Inflammatory macrophage (primary cell): ENCODE results near the gene EGFL6.
"Not testable (repeated sequence)": the region's sequence is repeated elsewhere in the genome, so short reads cannot be mapped to it uniquely, and the experiment has no call there.

ENCODE experiments used
- DNase-seq, 2 donors: peaks; one replicate each; pipeline ENCODE4 v3.0.0-alpha.2; 2020 to 2022

Gene EGFL6

DNA sequence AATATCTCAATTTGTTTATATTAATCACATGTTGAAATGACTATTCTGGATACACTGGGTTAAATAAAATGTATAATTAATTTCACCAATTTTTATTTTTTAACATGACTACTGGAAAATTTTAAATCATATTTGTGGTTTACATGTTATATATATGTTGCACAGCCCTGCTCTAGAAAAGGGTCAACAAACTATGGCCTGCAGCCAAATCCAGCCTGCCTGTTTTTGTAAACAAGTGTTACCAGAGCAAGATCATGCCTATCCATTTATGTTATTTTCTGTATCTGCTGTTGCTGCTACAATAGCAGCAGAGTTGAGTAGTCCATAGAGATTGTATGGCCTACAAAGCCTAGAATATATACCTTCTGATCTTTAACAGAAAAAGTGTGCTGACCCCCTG is 84.7 kb downstream of the EGFL6 start:
- DNase-seq = no peak

- DNase-seq = no peak
Observed at GRCh38 chrX:13655674-13656073, 86.3 kb downstream of the EGFL6 start.

GRCh38 chrX:13658602-13659001 is 89.2 kb downstream of the EGFL6 start:
- DNase-seq = peak; percentile 49 to 59

GRCh38 chrX:13659063-13659462 is 89.7 kb downstream of the EGFL6 start:
- DNase-seq = peak; percentile 37 to 53

- DNase-seq = no peak
Observed at GRCh38 chrX:13661735-13662288, 92.4 kb downstream of the EGFL6 start.

DNA sequence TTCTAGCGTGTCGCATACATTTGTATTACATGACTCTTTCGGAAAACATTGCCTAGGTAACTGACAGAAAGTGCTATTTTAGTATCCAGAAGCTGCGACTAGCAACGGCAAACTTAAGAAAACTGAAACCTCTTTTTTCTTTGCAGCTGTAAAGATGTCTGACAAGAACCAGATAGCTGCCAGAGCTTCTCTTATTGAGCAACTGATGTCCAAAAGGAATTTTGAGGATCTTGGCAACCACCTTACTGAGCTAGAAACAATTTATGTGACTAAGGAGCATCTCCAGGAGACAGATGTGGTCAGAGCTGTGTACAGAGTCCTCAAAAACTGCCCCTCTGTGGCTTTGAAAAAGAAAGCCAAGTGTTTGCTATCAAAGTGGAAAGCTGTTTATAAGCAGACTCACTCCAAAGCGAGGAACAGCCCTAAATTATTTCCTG is 93.0 kb downstream of the EGFL6 start:
- no peak for DNase-seq

- DNase-seq = no peak
Observed at GRCh38 chrX:13664020-13664419, 94.6 kb downstream of the EGFL6 start.

DNA sequence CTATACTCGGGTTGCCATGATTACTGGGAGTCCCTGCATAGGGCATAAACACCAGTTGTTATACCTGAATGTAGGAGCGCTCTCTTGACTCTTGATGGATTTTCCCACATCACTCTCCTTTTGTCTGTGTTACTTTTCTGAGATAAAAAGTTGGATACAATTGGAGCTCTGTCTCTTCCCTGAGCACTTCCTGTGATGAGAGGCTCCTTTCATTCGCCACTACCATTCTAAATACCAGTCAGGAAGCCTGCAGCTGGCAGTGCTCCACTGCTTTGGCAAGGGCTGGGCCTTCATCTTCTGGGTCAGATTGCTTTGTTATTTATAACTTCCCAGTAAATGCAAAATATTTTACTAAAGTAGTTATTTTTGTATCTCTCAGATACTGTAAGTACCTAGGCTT is 97.4 kb downstream of the EGFL6 start:
- DNase-seq = no peak

- no peak for DNase-seq
Observed at GRCh38 chrX:13667919-13668318, 98.5 kb downstream of the EGFL6 start.

GRCh38 chrX:13669246-13669737 is 99.9 kb downstream of the EGFL6 start:
- DNase-seq = peak; percentile 67 to 81

DNA sequence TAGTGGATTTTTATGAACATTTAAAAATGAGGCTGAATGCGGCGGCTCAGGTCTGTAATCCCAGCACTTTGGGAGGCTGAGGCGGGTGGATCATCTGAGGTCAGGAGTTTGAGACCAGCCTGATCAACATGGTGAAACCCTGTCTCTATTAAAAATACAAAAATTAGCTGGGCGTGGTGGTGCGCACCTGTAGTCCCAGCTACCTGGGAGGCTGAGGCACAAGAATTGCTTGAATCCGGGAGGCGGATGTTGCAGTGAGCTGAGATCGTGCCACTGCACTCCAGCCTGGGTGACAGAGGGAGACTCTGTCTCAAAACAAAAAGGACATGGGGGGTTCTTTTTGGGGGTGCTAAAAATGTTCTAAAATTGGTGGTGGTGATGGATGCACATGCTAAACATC is 100.4 kb downstream of the EGFL6 start:
- not testable (repeated sequence) for DNase-seq

DNA sequence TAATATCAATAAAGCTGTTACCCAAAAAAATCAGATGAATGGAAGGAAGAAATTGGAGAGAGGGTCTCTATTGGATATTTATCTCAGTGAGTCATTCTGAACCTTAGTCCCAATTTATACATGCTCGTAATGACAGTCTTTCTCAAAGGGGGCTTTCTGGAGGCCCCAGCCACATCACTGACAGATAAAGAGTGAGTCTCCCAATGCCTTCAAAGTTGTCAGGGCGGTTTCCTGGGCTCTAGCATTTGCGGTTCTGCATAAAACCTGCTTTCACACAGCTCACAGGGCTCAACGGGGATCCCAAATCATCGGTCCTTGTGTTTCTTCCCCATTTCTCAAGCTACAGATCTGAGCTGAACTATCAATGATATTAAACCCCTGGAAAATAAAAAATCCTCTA is 100.8 kb downstream of the EGFL6 start:
- DNase-seq = no peak

- no peak for DNase-seq
Observed at GRCh38 chrX:13673016-13673415, 103.6 kb downstream of the EGFL6 start.

GRCh38 chrX:13676885-13677284 is 107.5 kb downstream of the EGFL6 start:
- DNase-seq = no peak

DNA sequence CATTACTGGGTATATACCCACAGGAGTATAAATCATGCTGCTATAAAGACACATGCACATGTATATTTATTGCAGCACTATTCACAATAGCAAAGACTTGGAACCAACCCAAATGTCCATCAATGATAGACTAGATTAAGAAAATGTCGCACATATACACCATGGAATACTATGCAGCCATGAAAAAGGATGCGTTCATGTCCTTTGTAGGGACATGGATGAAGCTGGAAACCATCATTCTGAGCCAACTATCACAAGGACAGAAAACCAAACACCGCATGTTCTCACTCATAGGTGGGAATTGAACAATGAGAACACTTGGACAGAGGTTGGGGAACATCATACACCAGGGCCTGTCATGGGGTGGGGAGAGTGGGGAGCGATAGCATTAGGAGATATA is 110.3 kb downstream of the EGFL6 start:
- DNase-seq = not testable (repeated sequence)

DNA sequence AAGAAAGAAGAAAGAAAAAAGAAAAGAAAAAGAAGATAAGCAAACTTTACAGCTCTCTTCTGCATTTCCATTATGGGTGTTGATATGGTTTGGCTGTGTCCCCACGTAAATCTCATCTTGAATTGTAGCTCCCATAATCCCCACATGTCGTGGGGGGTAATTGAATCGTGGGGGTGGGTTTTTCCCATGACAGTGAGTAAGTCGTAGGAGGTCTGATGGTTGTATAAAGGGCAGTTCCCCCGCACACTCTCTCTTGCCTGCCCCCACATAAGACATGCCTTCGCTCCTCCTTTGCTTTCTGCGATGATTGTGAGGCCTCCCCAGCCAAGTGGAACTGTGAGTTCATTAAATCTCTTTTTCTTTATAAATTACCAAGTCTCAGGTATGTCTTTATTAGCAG is 112.2 kb downstream of the EGFL6 start:
- DNase-seq = no peak
